HCT116 (cell line): ENCODE data around the gene APOBEC3B. TPM values are rescaled to one million over a fixed set of nuclear protein-coding genes. Genes with fewer than 3 reads are reported as not detected.

Experiments used
- ATAC-seq: fragments of 200-7000 bp; cut with Tn5 transposase; 2 replicates; pipeline ENCODE4 v1.9.1; 2020; ENCODE audit warnings: mild to moderate bottlenecking, moderate library complexity
- BruUV-seq: library from RNA; stranded (reverse); fragments of 400-500 nt; replicated peaks from 2 replicates; lab custom pipeline; 2021; lab: Mats Ljungman, UMichigan
- CTCF ChIA-PET: fragments of 300-600 bp; sonication (Branson Sonifier 250); formaldehyde crosslinking; loops from one replicate; lab custom pipeline; 2021; ENCODE audit warnings: antibody characterized with exemption; lab: Charles Lee
- POLR2A ChIA-PET: fragments of 300-600, 350-600 bp; sonication (Branson Sonifier 250); formaldehyde crosslinking; loops from one replicate; lab custom pipeline; 2021; ENCODE audit warnings: antibody characterized with exemption; lab: Charles Lee
- RAD21 ChIA-PET, 2 experiments: fragments of 300-600 bp; sonication (Branson Sonifier 250); formaldehyde crosslinking; loops; one replicate each; lab custom pipeline; 2023; ENCODE audit warnings: low total read pairs in 2 of 2; ENCODE audit not compliant: uncharacterized antibody in 2 of 2, unreplicated experiment in 2 of 2, low non-redundant PET in 1 of 2; lab: Charles Lee
- DNase-seq: peaks from one replicate; pipeline ENCODE4 v3.0.0-alpha.2; 2010; ENCODE audit warnings: low read depth, low spot score
- H2AFZ ChIP-seq: fragments of 200-600 bp; shearing (Covaris generic), sonication (generic); 2 replicates; pipeline ENCODE4 v1.6.1; 2017; ENCODE audit warnings: low read depth, mixed run types, mixed read lengths, antibody characterized with exemption, low read length; ENCODE audit not compliant: poor library complexity, severe bottlenecking
- H3K27ac ChIP-seq: 2 replicates; pipeline ENCODE4 v1.5.1; 2012; ENCODE audit warnings: low read depth, low read length
- H3K27me3 ChIP-seq: fragments of 200-600 bp; sonication (generic); 2 replicates; pipeline ENCODE4 v1.6.1; 2016; ENCODE audit warnings: mixed run types, low read length, mixed read lengths; ENCODE audit not compliant: insufficient read depth
- H3K36me3 ChIP-seq, 2 experiments: fragments of 200-500 bp in 1 of 2; fragments of 200-600 bp in 1 of 2; sonication (Bioruptor generic) in 1 of 2; sonication (generic) in 1 of 2; 2 replicates each; pipeline versions ENCODE4 v1.5.1 to v1.6.1; 2014 to 2016; ENCODE audit warnings: low read length in 2 of 2, inconsistent platforms in 1 of 2, mixed read lengths in 1 of 2, mixed run types in 1 of 2; ENCODE audit not compliant: insufficient read depth in 2 of 2, control insufficient read depth in 1 of 2
- H3K4me1 ChIP-seq, 2 experiments: fragments of 200-600 bp in 1 of 2; sonication (generic) in 1 of 2; 2 replicates each; pipeline versions ENCODE4 v1.5.1 to v1.6.1; 2012 to 2017; ENCODE audit warnings: low read length in 2 of 2, inconsistent platforms in 1 of 2, mild to moderate bottlenecking in 1 of 2, mixed read lengths in 1 of 2, mixed run types in 1 of 2, moderate library complexity in 1 of 2; ENCODE audit not compliant: insufficient read depth in 2 of 2, control insufficient read depth in 1 of 2
- H3K4me2 ChIP-seq: fragments of 200-600 bp; sonication (generic); 2 replicates; pipeline ENCODE4 v1.6.1; 2017; ENCODE audit warnings: mixed run types, low read length, mixed read lengths
- H3K4me3 ChIP-seq, 2 experiments: fragments of 200-600 bp in 1 of 2; sonication (generic) in 1 of 2; replicated peaks in 1 of 2; 2 replicates each; pipeline ENCODE4 v1.5.1; 2011 to 2016; ENCODE audit warnings: low read length in 2 of 2, control low read depth in 1 of 2, low read depth in 1 of 2, mild to moderate bottlenecking in 1 of 2, mixed read lengths in 1 of 2, mixed run types in 1 of 2
- H3K79me2 ChIP-seq: fragments of 200-600 bp; sonication (generic); 2 replicates; pipeline ENCODE4 v1.6.1; 2017; ENCODE audit warnings: mild to moderate bottlenecking, mixed run types, low read length, moderate library complexity, mixed read lengths; ENCODE audit not compliant: insufficient read depth
- H3K9ac ChIP-seq: fragments of 200-600 bp; sonication (generic); 2 replicates; pipeline ENCODE4 v1.6.1; 2016; ENCODE audit warnings: low read length, mixed read lengths
- H3K9me2 ChIP-seq: fragments of 200-600 bp; sonication (generic), shearing (Covaris generic); 2 replicates; pipeline ENCODE4 v1.6.1; 2017; ENCODE audit warnings: mixed run types, mild to moderate bottlenecking, moderate library complexity; ENCODE audit not compliant: insufficient read depth
- H3K9me3 ChIP-seq, 2 experiments: fragments of 200-500 bp in 1 of 2; fragments of 200-600 bp in 1 of 2; sonication (Bioruptor generic) in 1 of 2; sonication (generic) in 1 of 2; 2 replicates each; pipeline ENCODE4 v1.6.1; 2014 to 2017; ENCODE audit warnings: low read length in 2 of 2, mixed read lengths in 2 of 2, inconsistent platforms in 1 of 2, low read depth in 1 of 2, mild to moderate bottlenecking in 1 of 2, mixed run types in 1 of 2, moderate library complexity in 1 of 2; ENCODE audit not compliant: control insufficient read depth in 1 of 2, insufficient read depth in 1 of 2
- H4K20me1 ChIP-seq: fragments of 200-600 bp; sonication (generic), shearing (Covaris generic); 2 replicates; pipeline ENCODE4 v1.6.1; 2017; ENCODE audit warnings: mixed run types, mild to moderate bottlenecking, moderate library complexity; ENCODE audit not compliant: insufficient read depth
- CBX3 ChIP-seq: IDR thresholded peaks from 2 replicates; pipeline ENCODE4 v1.6.1; 2012; ENCODE audit warnings: low read depth
- CEBPB ChIP-seq: IDR thresholded peaks from 2 replicates; pipeline ENCODE4 v1.6.1; 2012; ENCODE audit warnings: low read depth
- CTCF ChIP-seq, 3 experiments: fragments of 200-600 bp in 1 of 3; sonication (generic) in 1 of 3; IDR thresholded peaks in 2 of 3; conservative IDR thresholded peaks in 1 of 3; 2 replicates each; pipeline ENCODE4 v1.5.1; 2012 to 2017; ENCODE audit warnings: low read depth in 2 of 3, low read length in 2 of 3, antibody characterized with exemption in 1 of 3, borderline replicate concordance in 1 of 3, control low read depth in 1 of 3, mild to moderate bottlenecking in 1 of 3, mixed read lengths in 1 of 3, mixed run types in 1 of 3, moderate library complexity in 1 of 3; ENCODE audit not compliant: insufficient read depth in 1 of 3
- EGR1 ChIP-seq: IDR thresholded peaks from 2 replicates; pipeline ENCODE4 v1.6.1; 2012; ENCODE audit warnings: low read depth
- ELF1 ChIP-seq: IDR thresholded peaks from 2 replicates; pipeline ENCODE4 v1.6.1; 2012; ENCODE audit warnings: low read depth, borderline replicate concordance
- EZH2 ChIP-seq: fragments of 200-600 bp; sonication (generic); IDR thresholded peaks from 2 replicates; pipeline ENCODE4 v1.6.1; 2017; ENCODE audit warnings: antibody characterized with exemption, mixed run types
- EZH2phosphoT487 ChIP-seq: fragments of 200-600 bp; IDR thresholded peaks from 2 replicates; pipeline ENCODE4 v1.6.1; 2018; ENCODE audit warnings: antibody characterized with exemption, borderline replicate concordance
- FOSL1 ChIP-seq: IDR thresholded peaks from 2 replicates; pipeline ENCODE4 v1.6.1; 2012; ENCODE audit warnings: low read depth
- POLR2AphosphoS5 ChIP-seq: IDR thresholded peaks from 2 replicates; pipeline ENCODE4 v1.6.1; 2011; ENCODE audit warnings: mild to moderate bottlenecking, low read depth, low read length, moderate library complexity
- RAD21 ChIP-seq: IDR thresholded peaks from 2 replicates; pipeline ENCODE4 v1.6.1; 2012; ENCODE audit warnings: low read depth, mild to moderate bottlenecking
- REST ChIP-seq: IDR thresholded peaks from 2 replicates; pipeline ENCODE4 v1.6.1; 2012; ENCODE audit warnings: low read depth
- SRF ChIP-seq: IDR thresholded peaks from 2 replicates; pipeline ENCODE4 v1.6.1; 2012; ENCODE audit warnings: low read depth
- TCF7L2 ChIP-seq: IDR thresholded peaks from 2 replicates; pipeline ENCODE4 v1.7.0; 2011; ENCODE audit warnings: borderline replicate concordance, inconsistent platforms; ENCODE audit not compliant: insufficient read depth, insufficient read length; ENCODE audit errors: extremely low read depth
- intact Hi-C: fragments of 100-400 bp; cut with micrococcal nuclease; formaldehyde crosslinking; loops from 2 replicates; pipeline ENCODE4 v1.10.0; 2022
- total RNA-seq: library from RNA; stranded (reverse); gene quantifications from one replicate; pipeline ENCODE4 v1.2.1, GENCODE V29; 2021; ENCODE audit not compliant: unreplicated experiment
- TF ChIP-seq, protein P1 (sequence below): IDR thresholded peaks from 2 replicates; pipeline ENCODE4 v1.6.1; 2012
- TF ChIP-seq, protein P2 (sequence below): IDR thresholded peaks from 2 replicates; pipeline ENCODE4 v1.6.1; 2011; ENCODE audit warnings: mild to moderate bottlenecking, low read length, moderate library complexity; ENCODE audit not compliant: insufficient replicate concordance; ENCODE audit errors: extremely low read depth

APOBEC3B gene
- total RNA-seq, 1 experiment from 2014 or later: 10.3 TPM

DNA sequence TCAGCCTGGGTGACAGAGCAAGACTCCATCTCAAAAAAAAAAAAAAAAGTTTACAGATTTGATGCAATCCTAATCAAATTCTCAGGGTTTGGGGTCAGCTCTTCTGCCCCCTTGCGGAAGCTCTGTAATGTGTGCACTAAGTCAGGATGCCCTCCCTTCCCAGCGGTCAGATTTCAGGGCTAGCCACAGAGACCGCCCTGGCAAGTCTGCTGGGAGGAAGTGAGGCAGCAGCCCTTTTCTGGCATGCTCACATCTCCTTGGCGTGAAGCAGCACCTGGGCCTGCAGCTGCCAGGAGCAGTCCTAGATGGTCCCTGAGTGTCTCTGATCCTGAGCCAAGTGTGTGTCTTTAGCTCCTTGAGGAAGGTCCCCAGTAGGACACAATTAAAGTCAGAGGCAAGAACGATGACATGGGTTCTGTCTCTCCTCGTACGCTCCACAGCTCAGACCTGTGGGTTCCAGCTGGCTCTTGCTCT is 21.1 kb downstream of the APOBEC3B start:
- no TSS peak for BruUV-seq
- H3K4me3 ChIP-seq: no peak overlapping the region
- RAD21 ChIA-PET: interaction anchor here (0.6 to 2.0 kb wide), 6 partner anchors 76 to 237 kb away, joined by 3 to 11 read pairs (median 6); no protein-coding TSS in a partner anchor
- no peaks in the 10 kb centered on the region for H3K79me2 ChIP-seq
- no peak for TF ChIP-seq CEBPB
- no peak for TF ChIP-seq REST
- TF ChIP-seq CBX3: peak; percentile 77
- TF ChIP-seq, protein P1, sequence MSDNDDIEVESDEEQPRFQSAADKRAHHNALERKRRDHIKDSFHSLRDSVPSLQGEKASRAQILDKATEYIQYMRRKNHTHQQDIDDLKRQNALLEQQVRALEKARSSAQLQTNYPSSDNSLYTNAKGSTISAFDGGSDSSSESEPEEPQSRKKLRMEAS: peak; percentile 75
- TF ChIP-seq TCF7L2: no peak
- peak; percentile 86 for TF ChIP-seq RAD21
- TF ChIP-seq FOSL1: no peak
- TF ChIP-seq, protein P2, sequence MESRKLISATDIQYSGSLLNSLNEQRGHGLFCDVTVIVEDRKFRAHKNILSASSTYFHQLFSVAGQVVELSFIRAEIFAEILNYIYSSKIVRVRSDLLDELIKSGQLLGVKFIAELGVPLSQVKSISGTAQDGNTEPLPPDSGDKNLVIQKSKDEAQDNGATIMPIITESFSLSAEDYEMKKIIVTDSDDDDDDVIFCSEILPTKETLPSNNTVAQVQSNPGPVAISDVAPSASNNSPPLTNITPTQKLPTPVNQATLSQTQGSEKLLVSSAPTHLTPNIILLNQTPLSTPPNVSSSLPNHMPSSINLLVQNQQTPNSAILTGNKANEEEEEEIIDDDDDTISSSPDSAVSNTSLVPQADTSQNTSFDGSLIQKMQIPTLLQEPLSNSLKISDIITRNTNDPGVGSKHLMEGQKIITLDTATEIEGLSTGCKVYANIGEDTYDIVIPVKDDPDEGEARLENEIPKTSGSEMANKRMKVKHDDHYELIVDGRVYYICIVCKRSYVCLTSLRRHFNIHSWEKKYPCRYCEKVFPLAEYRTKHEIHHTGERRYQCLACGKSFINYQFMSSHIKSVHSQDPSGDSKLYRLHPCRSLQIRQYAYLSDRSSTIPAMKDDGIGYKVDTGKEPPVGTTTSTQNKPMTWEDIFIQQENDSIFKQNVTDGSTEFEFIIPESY: no peak
- TF ChIP-seq ELF1: no peak
- TF ChIP-seq EZH2: no peak
- TF ChIP-seq EZH2phosphoT487: no peak
- peak; percentile 49 for TF ChIP-seq POLR2AphosphoS5
- TF ChIP-seq SRF: peak; percentile 85
- TF ChIP-seq CTCF (IDR thresholded peaks at IDR 0.05 in 2 of 3, conservative IDR thresholded peaks at IDR 0.05 in 1 of 3; ENCODE audit: borderline replicate concordance in 1 of 3, insufficient read depth in 1 of 3, low read depth in 2 of 3, low read length in 2 of 3): peak; percentile 72 to 92 (median 75)
- no peak for TF ChIP-seq EGR1
- peak overlapping the region; percentile 76 for H2AFZ ChIP-seq
- intact Hi-C loops: loop anchor here (1.0 to 2.0 kb wide), 4 partner anchors 76 to 234 kb away; no protein-coding TSS in a partner anchor
- H3K36me3 ChIP-seq: no peaks in the 10 kb centered on the region
- ATAC-seq: peak; percentile 97
- H3K9me2 ChIP-seq: no peaks in the 10 kb centered on the region
- no peaks in the 10 kb centered on the region for H4K20me1 ChIP-seq
- DNase-seq: peak; percentile 80
- H3K9me3 ChIP-seq: no peaks in the 10 kb centered on the region
- H3K27ac ChIP-seq: peak overlapping the region; percentile 3; the same call in 1 of the 2 replicates
- H3K9ac ChIP-seq: no peak overlapping the region; the same call in 1 of the 2 replicates
- POLR2A ChIA-PET: interaction anchor here (0.8 to 1.7 kb wide), 7 partner anchors 18 to 314 kb away, joined by 3 to 8 read pairs (median 3); no protein-coding TSS in a partner anchor
- H3K27me3 ChIP-seq: no peaks in the 10 kb centered on the region
- peak overlapping the region; percentile 69 for H3K4me2 ChIP-seq
- CTCF ChIA-PET: interaction anchor here (0.7 to 3.0 kb wide), 14 partner anchors 9 to 951 kb away, joined by 3 to 58 read pairs (median 6); partner anchors contain the start of genes APOBEC3B and NPTXR
- H3K4me1 ChIP-seq: peaks cover 7 to 13% of the 10 kb centered on the region in 2 experiments; a peak in 3 of 4 replicates
